K562 (cell line): ENCODE results near the gene MICU1. TPM values are rescaled to one million over a fixed set of nuclear protein-coding genes. Genes with fewer than 3 reads are reported as not detected.

Experiments used
- ARID3B ChIP-seq: fragments of 250-450 bp; sonication (Bioruptor Pico); IDR thresholded peaks from 2 replicates; pipeline ENCODE4 v1.4.0; 2020; ENCODE audit warnings: borderline replicate concordance
- CBX1 ChIP-seq: sonication (generic); IDR thresholded peaks from 2 replicates; pipeline ENCODE4 v1.6.1; 2016; ENCODE audit warnings: antibody characterized with exemption, low read depth, mild to moderate bottlenecking
- DMBX1 ChIP-seq: fragments of 250-450 bp; sonication (Bioruptor Pico); IDR thresholded peaks from 2 replicates; pipeline ENCODE4 v1.8.0; 2022; ENCODE audit warnings: inconsistent platforms, mild to moderate bottlenecking, moderate library complexity, borderline replicate concordance
- EP300 ChIP-seq: IDR thresholded peaks from 2 replicates; pipeline ENCODE4 v1.6.1; 2012; ENCODE audit warnings: low read length, improper control_type of control experiment
- GABPA ChIP-seq: fragments of 200-800 bp; sonication (Bioruptor generic); conservative IDR thresholded peaks from 2 replicates; pipeline ENCODE4 v1.6.1; 2016; ENCODE audit warnings: low read depth, missing genetic modification characterization, missing compliant biosample characterization
- HES1 ChIP-seq: fragments of 450-650 bp; IDR thresholded peaks from 2 replicates; pipeline ENCODE4 v1.6.1; 2016; ENCODE audit warnings: low read depth, mild to moderate bottlenecking, moderate library complexity
- HNRNPLL ChIP-seq: fragments of 200-400 bp; formaldehyde crosslinking; IDR thresholded peaks from 2 replicates; pipeline ENCODE4 v1.6.1; 2017; ENCODE audit warnings: low read length, low read depth, mild to moderate bottlenecking; ENCODE audit not compliant: poor library complexity, severe bottlenecking
- MTA3 ChIP-seq: fragments of 450-650 bp; formaldehyde crosslinking; IDR thresholded peaks from 2 replicates; pipeline ENCODE4 v1.6.1; 2017; ENCODE audit warnings: mild to moderate bottlenecking, borderline replicate concordance
- PREB ChIP-seq: sonication (generic); formaldehyde crosslinking; IDR thresholded peaks from 2 replicates; pipeline ENCODE4 v1.8.1; 2023; ENCODE audit warnings: mild to moderate bottlenecking, missing genetic modification reagents
- RBM14 ChIP-seq: fragments of 200-400 bp; formaldehyde crosslinking; IDR thresholded peaks from 2 replicates; pipeline ENCODE4 v1.6.1; 2018; ENCODE audit warnings: low read depth, mild to moderate bottlenecking, low read length, moderate library complexity, borderline replicate concordance; ENCODE audit not compliant: insufficient read depth
- SIX5 ChIP-seq, 2 experiments: IDR thresholded peaks; 2 replicates each; pipeline ENCODE4 v1.6.1; 2011; ENCODE audit warnings: low read length in 2 of 2, borderline replicate concordance in 1 of 2, low read depth in 1 of 2, mild to moderate bottlenecking in 1 of 2, moderate library complexity in 1 of 2; ENCODE audit not compliant: insufficient read depth in 1 of 2
- SMAD3 ChIP-seq: fragments of 450-650 bp; formaldehyde crosslinking; conservative IDR thresholded peaks from 2 replicates; pipeline ENCODE4 v1.4.0; 2020; ENCODE audit warnings: mild to moderate bottlenecking
- SMARCA4 ChIP-seq: fragments of 450-650 bp; IDR thresholded peaks from 2 replicates; pipeline ENCODE4 v1.6.1; 2016
- STAT5B ChIP-seq: fragments of 250-450 bp; sonication (Bioruptor Pico); IDR thresholded peaks from 2 replicates; pipeline ENCODE4 v1.8.0; 2021; ENCODE audit warnings: mild to moderate bottlenecking, inconsistent platforms
- TCF7L2 ChIP-seq: fragments of 150-350 bp; IDR thresholded peaks from 2 replicates; pipeline ENCODE4 v1.6.1; 2016; ENCODE audit warnings: low read depth, mild to moderate bottlenecking, low read length, moderate library complexity
- ZBTB9 ChIP-seq: fragments of 450-650 bp; formaldehyde crosslinking; IDR thresholded peaks from 2 replicates; pipeline ENCODE4 v1.4.0; 2020; ENCODE audit warnings: mild to moderate bottlenecking, moderate library complexity
- ZFX ChIP-seq: sonication (generic); formaldehyde crosslinking; IDR thresholded peaks from 2 replicates; pipeline ENCODE4 v1.8.0; 2022; ENCODE audit warnings: mild to moderate bottlenecking, missing genetic modification reagents, moderate library complexity
- ZNF165 ChIP-seq: fragments of 250-450 bp; sonication (Bioruptor Pico); IDR thresholded peaks from 2 replicates; pipeline ENCODE4 v1.4.0; 2020; ENCODE audit warnings: borderline replicate concordance
- ZNF639 ChIP-seq, 2 experiments: fragments of 200-800 bp in 1 of 2; sonication (Bioruptor generic) in 1 of 2; sonication (generic) in 1 of 2; formaldehyde crosslinking in 1 of 2; IDR thresholded peaks in 1 of 2; conservative IDR thresholded peaks in 1 of 2; 2 replicates each; pipeline versions ENCODE4 v1.5.0 to v1.6.1; 2016 to 2020; ENCODE audit warnings: missing compliant biosample characterization in 1 of 2, missing genetic modification characterization in 1 of 2, missing genetic modification reagents in 1 of 2
- polyA plus RNA-seq, 8 experiments: library from polyadenylated mRNA; depleted of rRNA in 4 of 8; stranded (reverse) in 5 of 8; unstranded in 3 of 8; fragments of >200 nt; fragmentation: Nextera tagmentation in 2 of 8; fragmentation: Illumina TruSeq in 1 of 8; extraction: Ambion mirVana in 2 of 8; extraction: Trizol in 1 of 8; gene quantifications; 2 replicates each; pipeline versions ENCODE4 v1.2.1 to v1.2.3, GENCODE V29; 2011 to 2014; ENCODE audit warnings: inconsistent platforms in 1 of 8, missing spikeins in 1 of 8
- total RNA-seq, 7 experiments: library from RNA; depleted of rRNA in 6 of 7; stranded (reverse); fragments of >200 nt in 6 of 7; fragmentation: Illumina TruSeq in 2 of 7; extraction: Trizol in 2 of 7; gene quantifications; 2 replicates each; pipeline versions ENCODE4 v1.2.1 to v1.2.3, GENCODE V29; 2011 to 2021; ENCODE audit warnings: low replicate concordance in 1 of 7

MICU1 gene
- total and polyA plus RNA-seq, 9 of the 15 experiments (the other 6 are each of a cell fraction or from before 2014, with no cell fraction given): 29.3 to 76.8 (median 48.4) TPM

- TF ChIP-seq EP300 (peak; percentile 38; the same call in 1 of the 2 replicates), ZNF165 (CRISPR knock-in tag) (no peak), HNRNPLL (peak; percentile 75), CBX1 (0 out of 2 replicates have a peak, but pooled peaks have one; percentile 18), TCF7L2 (no peak), ZNF639 (CRISPR knock-in tag; conservative IDR thresholded peaks at IDR 0.05 in 1 of 2, IDR thresholded peaks at IDR 0.05 in 1 of 2) (peak in 1 of 2 experiments; percentile 65; a peak in 1 of 4 replicates), PREB (CRISPR knock-in tag) (no peak), DMBX1 (CRISPR knock-in tag) (peak; percentile 90), STAT5B (CRISPR knock-in tag) (no peak), GABPA (tag) (no peak), RBM14 (no peak), SMAD3 (CRISPR knock-in tag) (0 out of 2 replicates have a peak, but pooled peaks have one; percentile 48), ARID3B (CRISPR knock-in tag) (0 out of 2 replicates have a peak, but pooled peaks have one; percentile 53), ZBTB9 (peak; percentile 78), ZFX (CRISPR knock-in tag) (peak; percentile 26; the same call in 1 of the 2 replicates), HES1 (no peak), SMARCA4 (no peak), MTA3 (peak; percentile 88), SIX5 (IDR thresholded peaks at IDR 0.05; ENCODE audit: borderline replicate concordance in 1 of 2, insufficient read depth in 1 of 2, low read depth in 1 of 2, low read length in 2 of 2) (no peak)
Measured at GRCh38 chr10:72328045-72328828, 297.6 kb downstream of the MICU1 start (continued).
